Uterus (tissue), 4 donors: ENCODE results near the gene IGSF23. TPM values are rescaled to one million over a fixed set of nuclear protein-coding genes. Genes with fewer than 3 reads are reported as not detected.

Source experiments
- DNase-seq, 2 donors: peaks; one replicate each; pipeline ENCODE4 v3.0.0-alpha.2; 2019 to 2020
- H3K27ac ChIP-seq, 2 donors: fragments of 200-600 bp; sonication (generic); 1 replicate in 1 of 2; 2 replicates in 1 of 2; pipeline ENCODE4 v1.5.1; 2016 to 2018
- H3K27me3 ChIP-seq, 2 donors: fragments of 200-600 bp; sonication (generic); one replicate each; pipeline ENCODE4 v1.5.1; 2018 to 2019; ENCODE audit warnings: control low read depth in 1 of 2
- H3K36me3 ChIP-seq, 2 donors: fragments of 200-600 bp; sonication (generic); one replicate each; pipeline ENCODE4 v1.5.1; 2019; ENCODE audit warnings: control low read depth in 1 of 2
- H3K4me1 ChIP-seq, 2 donors: fragments of 200-600 bp; sonication (generic); one replicate each; pipeline ENCODE4 v1.5.1; 2018 to 2019; ENCODE audit warnings: control low read depth in 1 of 2
- H3K4me3 ChIP-seq, 2 donors: fragments of 200-600 bp; sonication (generic); 1 replicate in 1 of 2; 2 replicates in 1 of 2; pipeline ENCODE4 v1.5.1; 2018 to 2019; ENCODE audit warnings: mild to moderate bottlenecking in 1 of 2
- H3K9me3 ChIP-seq, 2 donors: fragments of 200-600 bp; sonication (generic); one replicate each; pipeline ENCODE4 v1.5.1; 2019; ENCODE audit warnings: control low read depth in 1 of 2
- CTCF ChIP-seq, 4 experiments: fragments of 200-600 bp in 2 of 4; fragments of 450-650 bp in 2 of 4; sonication (generic) in 2 of 4; IDR thresholded peaks; one replicate each; pipeline ENCODE4 v1.5.1; 2016 to 2019; ENCODE audit warnings: antibody characterized with exemption in 4 of 4, mild to moderate bottlenecking in 2 of 4, moderate library complexity in 1 of 4
- POLR2A ChIP-seq, 2 donors: fragments of 450-650 bp; IDR thresholded peaks; one replicate each; pipeline ENCODE4 v1.6.1; 2016; ENCODE audit warnings: antibody characterized with exemption in 2 of 2, mild to moderate bottlenecking in 1 of 2, moderate library complexity in 1 of 2
- intact Hi-C: fragments of 100-400 bp; cut with DNase I; formaldehyde crosslinking; loops from one replicate; pipeline ENCODE4 v1.15.1; 2023; ENCODE audit warnings: low total_unique reads
- total RNA-seq, 4 donors: library from RNA; depleted of rRNA in 3 of 4; stranded (reverse); fragments of >200 nt in 3 of 4; gene quantifications; one replicate each; pipeline versions ENCODE4 v1.1.0 to v1.2.4, GENCODE V29; 2014 to 2023
- donor health status: DM: yes; HTN: yes; CAD: no.

The IGSF23 gene
- total RNA-seq, 4 donors from 2014 or later = not detected

GRCh38 chr19:44603201-44603945 lies 10.0 kb upstream of the IGSF23 start:
- Histone ChIP-seq H3K4me1 (no peaks in the 10 kb centered on the region), H3K9me3 (no peaks in the 10 kb centered on the region), H3K27me3 (no peaks in the 10 kb centered on the region), H3K4me3 (no peak overlapping the region), H3K27ac (no peak overlapping the region), H3K36me3 (no peaks in the 10 kb centered on the region)
- TF ChIP-seq POLR2A (IDR thresholded peaks at IDR 0.05) (no peak), CTCF (IDR thresholded peaks at IDR 0.05) (no peak)
- peak in 1 of 2 donors; percentile 27 for DNase-seq
- intact Hi-C loops = no loop called here

GRCh38 chr19:44604241-44604640 lies 9.1 kb upstream of the IGSF23 start:
- Histone ChIP-seq H3K27me3 (no peaks in the 10 kb centered on the region), H3K36me3 (no peaks in the 10 kb centered on the region), H3K27ac (no peak overlapping the region), H3K4me1 (no peaks in the 10 kb centered on the region), H3K9me3 (no peaks in the 10 kb centered on the region), H3K4me3 (no peak overlapping the region)
- no peak for DNase-seq
- intact Hi-C loops = no loop called here
- TF ChIP-seq CTCF (IDR thresholded peaks at IDR 0.05) (no peak), POLR2A (IDR thresholded peaks at IDR 0.05) (no peak)

DNA sequence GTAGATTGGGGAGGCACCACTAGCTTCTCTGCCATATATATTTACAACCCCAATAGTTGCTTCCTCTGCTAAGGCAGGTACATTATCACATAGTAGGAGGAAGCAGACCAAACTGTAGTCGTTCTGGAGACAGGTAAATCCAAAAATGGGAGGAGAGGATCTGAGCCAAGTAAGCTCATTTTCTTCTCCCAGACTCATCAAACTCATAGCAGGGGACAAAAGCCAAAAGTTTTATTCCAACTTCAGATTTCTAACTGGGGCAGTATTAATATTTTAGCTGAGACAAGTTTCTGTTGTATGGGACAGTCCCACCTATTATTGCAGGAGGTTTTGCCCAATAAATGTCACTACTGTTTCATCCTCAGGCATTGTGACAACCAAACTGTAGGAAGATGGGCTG lies 7.8 kb upstream of the IGSF23 start:
- Histone ChIP-seq H3K27me3 (no peaks in the 10 kb centered on the region), H3K9me3 (no peaks in the 10 kb centered on the region), H3K36me3 (no peaks in the 10 kb centered on the region), H3K4me3 (no peak overlapping the region), H3K27ac (no peak overlapping the region), H3K4me1 (no peaks in the 10 kb centered on the region)
- DNase-seq = no peak
- intact Hi-C loops = no loop called here
- TF ChIP-seq CTCF (IDR thresholded peaks at IDR 0.05) (no peak), POLR2A (IDR thresholded peaks at IDR 0.05) (no peak)

DNA sequence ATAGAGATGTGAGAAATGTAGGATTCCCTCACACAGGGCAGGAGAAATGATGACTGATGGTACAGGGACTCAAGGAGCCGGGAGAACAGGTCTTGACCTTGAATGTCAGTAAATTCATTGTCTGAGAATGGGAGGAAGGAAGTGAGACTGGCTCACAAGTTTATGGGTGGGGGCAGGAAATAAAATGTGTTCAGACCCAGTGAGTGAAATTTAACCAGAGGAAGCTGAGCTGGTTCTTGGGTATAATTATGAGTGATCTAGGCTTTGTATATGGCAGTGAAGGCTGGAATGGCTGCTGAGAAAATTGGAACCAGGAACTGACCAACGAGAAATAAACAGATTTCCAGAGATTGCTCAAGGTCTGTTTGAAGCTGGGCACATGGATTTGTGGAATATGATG lies 6.3 kb upstream of the IGSF23 start:
- no peaks in the 10 kb centered on the region for H3K27me3 ChIP-seq
- DNase-seq = peak in 1 of 2 donors; percentile 24
- intact Hi-C loops = no loop called here
- H3K9me3 ChIP-seq = no peaks in the 10 kb centered on the region
- no peaks in the 10 kb centered on the region for H3K36me3 ChIP-seq
- H3K27ac ChIP-seq = no peak overlapping the region
- TF ChIP-seq CTCF (IDR thresholded peaks at IDR 0.05) = no peak
- no peak for TF ChIP-seq POLR2A (IDR thresholded peaks at IDR 0.05)
- H3K4me1 ChIP-seq = no peaks in the 10 kb centered on the region
- H3K4me3 ChIP-seq = no peak overlapping the region

DNA sequence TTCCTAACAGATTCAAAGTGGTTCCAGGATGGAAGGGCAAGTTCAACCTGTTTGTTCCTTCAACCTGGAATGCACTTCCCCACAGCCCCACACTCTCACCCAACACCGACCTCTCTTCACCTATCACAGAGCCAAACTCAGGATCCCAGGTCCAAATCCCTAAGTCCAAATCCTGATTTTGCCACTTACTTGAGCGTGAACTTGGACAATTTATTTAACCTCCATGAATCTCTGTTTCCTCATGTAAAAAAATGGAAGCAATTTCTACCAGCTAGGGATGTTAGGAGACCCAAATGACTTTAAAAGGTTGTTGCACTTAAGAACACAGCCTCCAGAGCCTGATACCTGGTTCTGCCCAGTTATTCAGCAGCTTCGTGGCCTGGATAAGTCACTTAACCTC lies 5.4 kb upstream of the IGSF23 start:
- Histone ChIP-seq H3K27me3 (no peaks in the 10 kb centered on the region), H3K4me1 (no peaks in the 10 kb centered on the region), H3K9me3 (no peaks in the 10 kb centered on the region), H3K36me3 (no peaks in the 10 kb centered on the region), H3K4me3 (no peak overlapping the region), H3K27ac (no peak overlapping the region)
- DNase-seq = no peak
- intact Hi-C loops = no loop called here
- TF ChIP-seq POLR2A (IDR thresholded peaks at IDR 0.05) = no peak
- TF ChIP-seq CTCF (IDR thresholded peaks at IDR 0.05) = no peak
